GM23338 (cell line): ENCODE results near the gene MYOM1. TPM values are rescaled to one million over a fixed set of nuclear protein-coding genes. Genes with fewer than 3 reads are reported as not detected.

Source experiments
- ATAC-seq: fragments of 200-7000 bp; cut with Tn5 transposase; 3 replicates; pipeline ENCODE4 v1.9.1; 2020
- DNase-seq: peaks from one replicate; pipeline ENCODE4 v3.0.0-alpha.2; 2015; ENCODE audit warnings: low spot score
- H2AFZ ChIP-seq: fragments of 200-600 bp; sonication (generic); 2 replicates; pipeline ENCODE4 v1.8.0; 2016; ENCODE audit warnings: antibody characterized with exemption, mild to moderate bottlenecking, moderate library complexity
- H3F3A ChIP-seq: fragments of 200-600 bp; sonication (generic); replicated peaks from 2 replicates; pipeline ENCODE4 v1.8.0; 2017; ENCODE audit warnings: antibody characterized with exemption, mixed run types, low read depth
- H3K27ac ChIP-seq: fragments of 200-600 bp; sonication (generic); 2 replicates; pipeline ENCODE4 v1.6.1; 2016; ENCODE audit warnings: low read depth
- H3K27me3 ChIP-seq: fragments of 200-600 bp; sonication (generic); 2 replicates; pipeline ENCODE4 v1.8.0; 2016; ENCODE audit warnings: mild to moderate bottlenecking, mixed run types, moderate library complexity; ENCODE audit not compliant: insufficient read depth
- H3K36me3 ChIP-seq: fragments of 200-600 bp; sonication (generic); 2 replicates; pipeline ENCODE4 v1.8.0; 2016; ENCODE audit warnings: mild to moderate bottlenecking; ENCODE audit not compliant: insufficient read depth
- H3K4me1 ChIP-seq: fragments of 200-600 bp; sonication (generic); 2 replicates; pipeline ENCODE4 v1.8.0; 2016; ENCODE audit warnings: mild to moderate bottlenecking, moderate library complexity; ENCODE audit not compliant: insufficient read depth
- H3K4me2 ChIP-seq: fragments of 200-600 bp; sonication (generic); 2 replicates; pipeline ENCODE4 v1.7.1; 2017; ENCODE audit warnings: mixed run types
- H3K4me3 ChIP-seq: fragments of 200-600 bp; sonication (generic); 2 replicates; pipeline ENCODE4 v1.6.1; 2016; ENCODE audit warnings: mixed run types
- H3K79me2 ChIP-seq: fragments of 200-600 bp; sonication (generic); replicated peaks from 2 replicates; pipeline ENCODE4 v1.8.0; 2017; ENCODE audit warnings: mild to moderate bottlenecking; ENCODE audit not compliant: insufficient read depth
- H3K9me2 ChIP-seq: fragments of 200-600 bp; sonication (generic); 2 replicates; pipeline ENCODE4 v1.8.0; 2017; ENCODE audit not compliant: insufficient read depth
- H4K20me1 ChIP-seq: fragments of 200-600 bp; sonication (generic); replicated peaks from 2 replicates; pipeline ENCODE4 v1.8.0; 2017; ENCODE audit warnings: mild to moderate bottlenecking; ENCODE audit not compliant: insufficient read depth
- H3K27ac Mint-ChIP-seq: 2 replicates; pipeline ENCODE4 v1.8.0; 2020; ENCODE audit warnings: inconsistent platforms, mild to moderate bottlenecking, moderate library complexity, mixed read lengths
- H3K27me3 Mint-ChIP-seq: 3 replicates; pipeline ENCODE4 v1.8.0; 2022; ENCODE audit warnings: low read depth, mild to moderate bottlenecking, moderate library complexity, mixed read lengths, inconsistent platforms; ENCODE audit not compliant: insufficient read depth, poor library complexity
- H3K36me3 Mint-ChIP-seq: 3 replicates; pipeline ENCODE4 v1.8.0; 2021; ENCODE audit warnings: low read depth, mild to moderate bottlenecking, inconsistent platforms, moderate library complexity, mixed read lengths
- H3K4me1 Mint-ChIP-seq: 3 replicates; pipeline ENCODE4 v1.8.0; 2020; ENCODE audit warnings: mild to moderate bottlenecking, inconsistent platforms, mixed read lengths
- H3K4me3 Mint-ChIP-seq: 3 replicates; pipeline ENCODE4 v1.8.0; 2021; ENCODE audit warnings: moderate library complexity, mild to moderate bottlenecking, inconsistent platforms, mixed read lengths
- H3K9me3 Mint-ChIP-seq: 3 replicates; pipeline ENCODE4 v1.8.0; 2020; ENCODE audit warnings: moderate library complexity, mild to moderate bottlenecking, inconsistent platforms, mixed read lengths
- CREB1 ChIP-seq: fragments of 250-450 bp; sonication (Bioruptor Pico); IDR thresholded peaks from 2 replicates; pipeline ENCODE4 v1.5.0; 2020; ENCODE audit warnings: low read depth, mild to moderate bottlenecking, moderate library complexity
- CTCF ChIP-seq, 2 experiments: fragments of 200-600 bp in 1 of 2; sonication (generic) in 1 of 2; conservative IDR thresholded peaks; 2 replicates each; pipeline versions ENCODE4 v1.5.1 to v1.6.1; 2016 to 2017; ENCODE audit warnings: antibody characterized with exemption in 2 of 2, low read depth in 2 of 2, mild to moderate bottlenecking in 2 of 2, moderate library complexity in 1 of 2
- ETS1 ChIP-seq: IDR thresholded peaks from 2 replicates; pipeline ENCODE4 v1.6.1; 2016; ENCODE audit warnings: antibody characterized with exemption
- EZH2 ChIP-seq: fragments of 200-600 bp; sonication (generic); IDR thresholded peaks from one replicate; pipeline ENCODE4 v1.8.0; 2017; ENCODE audit warnings: antibody characterized with exemption, mild to moderate bottlenecking, low read depth; ENCODE audit not compliant: unreplicated experiment
- EZH2phosphoT487 ChIP-seq: fragments of 200-600 bp; sonication (generic); IDR thresholded peaks from one replicate; pipeline ENCODE4 v1.8.1; 2018; ENCODE audit warnings: antibody characterized with exemption; ENCODE audit not compliant: unreplicated experiment
- JUNB ChIP-seq: IDR thresholded peaks from one replicate; pipeline ENCODE4 v1.6.1; 2016; ENCODE audit warnings: antibody characterized with exemption; ENCODE audit not compliant: unreplicated experiment
- NANOG ChIP-seq: IDR thresholded peaks from 2 replicates; pipeline ENCODE4 v1.6.1; 2016; ENCODE audit warnings: antibody characterized with exemption, borderline replicate concordance
- POLR2AphosphoS5 ChIP-seq: IDR thresholded peaks from 2 replicates; pipeline ENCODE4 v1.6.1; 2016; ENCODE audit warnings: antibody characterized with exemption, low read depth
- REST ChIP-seq: IDR thresholded peaks from one replicate; pipeline ENCODE4 v1.6.1; 2018; ENCODE audit warnings: antibody characterized with exemption; ENCODE audit not compliant: unreplicated experiment
- STAT1 ChIP-seq: IDR thresholded peaks from one replicate; pipeline ENCODE4 v1.6.1; 2016; ENCODE audit warnings: antibody characterized with exemption; ENCODE audit not compliant: unreplicated experiment
- ZNF114 ChIP-seq: fragments of 250-450 bp; sonication (Bioruptor Pico); IDR thresholded peaks from 2 replicates; pipeline ENCODE4 v1.5.0; 2020; ENCODE audit warnings: mild to moderate bottlenecking, moderate library complexity
- ZNF331 ChIP-seq: fragments of 250-450 bp; sonication (Bioruptor Pico); IDR thresholded peaks from 2 replicates; pipeline ENCODE4 v1.5.0; 2020; ENCODE audit warnings: low read depth, mild to moderate bottlenecking, moderate library complexity
- ZNF462 ChIP-seq: fragments of 250-450 bp; sonication (Bioruptor Pico); IDR thresholded peaks from 2 replicates; pipeline ENCODE4 v1.5.0; 2020; ENCODE audit warnings: mild to moderate bottlenecking, moderate library complexity
- polyA plus RNA-seq: library from polyadenylated mRNA; unstranded; fragments of >200 nt; fragmentation: Nextera tagmentation; extraction: Ambion mirVana; gene quantifications from 2 replicates; pipeline ENCODE4 v1.2.1, GENCODE V29; 2016
- total RNA-seq: library from RNA; depleted of rRNA; stranded (reverse); fragments of >200 nt; shearing (Covaris generic); gene quantifications from 2 replicates; pipeline ENCODE4 v1.2.3, GENCODE V29; 2014

MYOM1 gene
- total and polyA plus RNA-seq, 2 experiments from 2014 or later: 0.27 to 0.38 TPM

GRCh38 chr18:3217948-3218647, 1.7 kb downstream of the MYOM1 start:
- peak; percentile 60 for DNase-seq
- Histone ChIP-seq H3K27me3 (no peaks in the 10 kb centered on the region), H3K27ac (no peak overlapping the region), H3K36me3 (no peaks in the 10 kb centered on the region; the same call in 1 of the 2 replicates), H3K9me2 (no peaks in the 10 kb centered on the region; the same call in 1 of the 2 replicates), H4K20me1 (no peaks in the 10 kb centered on the region), H3K79me2 (no peaks in the 10 kb centered on the region), H3K4me2 (no peak overlapping the region), H3K4me3 (no peak overlapping the region), H2AFZ (no peak overlapping the region), H3K4me1 (peaks cover 14% of the 10 kb centered on the region), H3F3A (no peaks in the 10 kb centered on the region)
- no peaks in the 10 kb centered on the region for H3K9me3 Mint-ChIP-seq
- H3K36me3 Mint-ChIP-seq: no peaks in the 10 kb centered on the region
- H3K4me1 Mint-ChIP-seq: peaks cover 14% of the 10 kb centered on the region; the same call in 2 of the 3 replicates
- H3K27ac Mint-ChIP-seq: no peak overlapping the region
- H3K4me3 Mint-ChIP-seq: no peak overlapping the region
- peak; percentile 47; the same call in 2 of the 3 replicates for ATAC-seq
- TF ChIP-seq REST: no peak
- no peak for TF ChIP-seq ZNF462 (CRISPR knock-in tag)
- no peak for TF ChIP-seq STAT1
- no peak for TF ChIP-seq CTCF (conservative IDR thresholded peaks at IDR 0.05; ENCODE audit: low read depth in 2 of 2)
- no peak for TF ChIP-seq EZH2
- TF ChIP-seq ZNF331 (CRISPR knock-in tag): no peak
- TF ChIP-seq ZNF114 (CRISPR knock-in tag): no peak
- no peak for TF ChIP-seq NANOG
- TF ChIP-seq EZH2phosphoT487: no peak
- TF ChIP-seq JUNB: no peak
- no peak for TF ChIP-seq CREB1
- TF ChIP-seq ETS1: no peak
- no peak for TF ChIP-seq POLR2AphosphoS5
- peaks cover 2% of the 10 kb centered on the region for H3K27me3 Mint-ChIP-seq
